NT2/D1 (cell line): ENCODE data around the gene PTPRN2.

Source experiments
- DNase-seq: peaks from one replicate; pipeline ENCODE4 v3.0.0-alpha.2; 2011; ENCODE audit warnings: low read depth, low spot score
- H3K27me3 ChIP-seq: 2 replicates; pipeline ENCODE4 v1.6.0; 2011; ENCODE audit warnings: mild to moderate bottlenecking; ENCODE audit not compliant: insufficient read length, insufficient read depth
- H3K36me3 ChIP-seq: 2 replicates; pipeline ENCODE4 v1.6.1; 2011; ENCODE audit warnings: mild to moderate bottlenecking, low read length, mixed read lengths; ENCODE audit not compliant: insufficient read depth, insufficient read length
- H3K4me1 ChIP-seq: 2 replicates; pipeline ENCODE4 v1.5.1; 2011; ENCODE audit not compliant: insufficient read depth, insufficient read length
- H3K4me3 ChIP-seq: 2 replicates; pipeline ENCODE4 v1.5.1; 2011; ENCODE audit warnings: low read depth; ENCODE audit not compliant: insufficient read length
- H3K9ac ChIP-seq: 2 replicates; pipeline ENCODE4 v1.6.0; 2011; ENCODE audit warnings: low read depth; ENCODE audit not compliant: insufficient read length
- H3K9me3 ChIP-seq: 2 replicates; pipeline ENCODE4 v1.5.1; 2011; ENCODE audit warnings: mild to moderate bottlenecking, low read length; ENCODE audit not compliant: insufficient read depth
- SUZ12 ChIP-seq: IDR thresholded peaks from 2 replicates; pipeline ENCODE4 v1.6.1; 2011; ENCODE audit not compliant: insufficient read length, insufficient read depth; ENCODE audit errors: extremely low read depth
- YY1 ChIP-seq: IDR thresholded peaks from 2 replicates; pipeline ENCODE4 v1.6.1; 2011; ENCODE audit not compliant: insufficient read length, insufficient read depth
- ZNF274 ChIP-seq: IDR thresholded peaks from 2 replicates; pipeline ENCODE4 v1.6.1; 2011; ENCODE audit warnings: mild to moderate bottlenecking, low read depth, low read length

Gene PTPRN2

DNA sequence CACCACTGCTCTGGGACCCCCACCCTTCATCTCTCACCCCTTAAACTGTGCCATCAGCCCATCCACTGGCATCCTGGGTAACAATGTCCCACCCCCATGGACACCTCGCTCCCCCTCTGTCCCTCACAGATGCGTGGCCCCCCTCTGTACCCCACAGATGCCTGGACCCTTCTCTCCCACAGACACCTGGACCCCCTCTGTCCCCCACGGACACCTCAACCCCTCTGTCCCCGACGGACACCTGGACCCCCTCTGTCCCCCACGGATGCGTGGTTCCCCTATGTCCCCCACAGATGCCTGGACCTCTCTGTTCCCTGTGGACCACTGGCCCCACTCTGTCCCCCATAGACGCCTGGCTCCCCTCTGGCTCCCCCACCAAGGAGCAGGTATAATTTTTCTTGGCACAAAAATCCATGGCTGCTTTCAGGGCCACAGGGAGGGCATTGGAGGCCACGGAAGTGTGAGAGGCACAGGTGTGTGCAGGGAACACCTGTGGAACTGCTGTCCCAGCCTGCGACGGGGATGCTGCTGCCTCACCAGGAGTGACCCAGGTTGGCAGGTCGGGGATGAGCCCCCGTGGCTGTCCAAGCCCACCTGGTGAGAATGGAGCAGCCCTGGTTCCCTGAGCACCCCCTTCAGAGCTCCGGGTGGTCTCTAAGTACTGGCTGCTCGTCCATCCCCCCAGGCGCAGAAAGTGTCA lies 193.5 kb downstream of the PTPRN2 start:
- Histone ChIP-seq H3K36me3 (no peaks in the 10 kb centered on the region), H3K4me3 (no peak overlapping the region), H3K27me3 (no peaks in the 10 kb centered on the region), H3K9me3 (peaks cover 13% of the 10 kb centered on the region; the same call in 1 of the 2 replicates), H3K9ac (no peak overlapping the region), H3K4me1 (peaks cover 1% of the 10 kb centered on the region)
- no peak for DNase-seq
- TF ChIP-seq YY1: no peak
- TF ChIP-seq SUZ12: no peak
- no peak for TF ChIP-seq ZNF274

DNA sequence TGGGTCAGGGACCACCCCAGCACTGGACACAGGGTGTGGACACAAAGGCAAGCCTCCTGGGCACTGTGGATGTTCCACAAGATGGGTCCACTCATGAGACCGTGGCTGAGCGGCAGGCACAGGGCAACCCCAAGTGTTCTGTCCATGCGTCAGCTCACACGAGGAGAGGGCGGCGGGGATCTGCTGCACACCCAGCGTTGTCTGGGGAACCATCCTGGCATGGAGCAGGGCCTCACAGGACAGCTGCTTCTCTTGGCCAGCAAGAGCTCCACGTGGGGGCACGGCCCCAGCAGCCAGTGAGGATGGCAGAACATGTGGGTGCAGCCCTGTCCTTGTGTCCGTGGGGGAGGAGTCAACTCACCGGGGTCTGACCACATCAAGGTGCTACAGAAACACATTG lies 195.4 kb downstream of the PTPRN2 start:
- no peaks in the 10 kb centered on the region for H3K27me3 ChIP-seq
- no peaks in the 10 kb centered on the region for H3K36me3 ChIP-seq
- DNase-seq: no peak
- no peaks in the 10 kb centered on the region for H3K9me3 ChIP-seq
- TF ChIP-seq ZNF274: no peak
- TF ChIP-seq SUZ12: no peak
- no peak for TF ChIP-seq YY1
- H3K4me3 ChIP-seq: no peak overlapping the region
- H3K4me1 ChIP-seq: peaks cover 4% of the 10 kb centered on the region
- H3K9ac ChIP-seq: no peak overlapping the region

DNA sequence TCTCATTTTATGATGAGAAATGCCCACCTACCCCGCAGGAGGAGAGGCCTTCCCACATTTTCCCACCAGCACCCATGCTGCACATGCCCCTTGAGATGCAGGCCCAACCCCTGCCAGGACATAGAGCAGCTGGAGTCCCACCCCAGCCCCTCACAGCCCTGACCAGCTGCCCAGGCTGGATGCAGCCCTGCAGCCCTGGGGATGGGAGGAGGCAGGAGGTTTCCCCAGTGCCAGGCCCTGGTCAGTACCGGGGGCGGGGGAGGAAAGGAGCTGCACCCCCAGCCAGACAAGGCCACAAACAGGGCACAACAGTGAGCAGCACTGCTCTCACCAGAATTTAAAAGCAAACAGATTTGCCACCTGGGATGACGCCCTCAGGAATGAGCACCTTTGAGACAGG lies 196.1 kb downstream of the PTPRN2 start:
- H3K4me3 ChIP-seq: no peak overlapping the region
- DNase-seq: no peak
- H3K9ac ChIP-seq: no peak overlapping the region
- no peaks in the 10 kb centered on the region for H3K36me3 ChIP-seq
- H3K4me1 ChIP-seq: peaks cover 9% of the 10 kb centered on the region
- H3K9me3 ChIP-seq: no peaks in the 10 kb centered on the region
- TF ChIP-seq YY1 (no peak), SUZ12 (no peak), ZNF274 (no peak)
- H3K27me3 ChIP-seq: no peaks in the 10 kb centered on the region

DNA sequence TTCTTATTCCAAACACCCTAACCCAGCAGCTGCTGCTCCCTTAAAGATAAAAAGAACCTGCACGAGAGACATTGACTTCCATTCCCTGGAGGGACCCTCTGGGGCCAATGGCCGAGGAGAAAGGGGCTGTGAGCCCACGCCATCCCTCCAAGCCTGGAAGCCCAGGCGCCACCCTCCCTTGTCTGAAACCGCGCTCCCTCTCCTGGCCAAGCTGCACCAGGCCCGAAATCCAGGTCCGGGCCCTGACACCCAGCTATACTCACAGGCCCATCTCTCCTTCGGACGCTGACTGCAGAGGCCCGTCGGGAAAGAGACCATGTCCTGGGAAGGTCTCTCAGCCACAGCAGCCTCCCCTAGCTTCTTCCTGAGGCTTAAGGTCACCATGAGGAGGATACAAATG lies 196.5 kb downstream of the PTPRN2 start:
- Histone ChIP-seq H3K27me3 (no peaks in the 10 kb centered on the region), H3K4me1 (peaks cover 8% of the 10 kb centered on the region), H3K4me3 (no peak overlapping the region), H3K9me3 (no peaks in the 10 kb centered on the region), H3K9ac (no peak overlapping the region), H3K36me3 (no peaks in the 10 kb centered on the region)
- no peak for DNase-seq
- TF ChIP-seq ZNF274: no peak
- no peak for TF ChIP-seq SUZ12
- no peak for TF ChIP-seq YY1

DNA sequence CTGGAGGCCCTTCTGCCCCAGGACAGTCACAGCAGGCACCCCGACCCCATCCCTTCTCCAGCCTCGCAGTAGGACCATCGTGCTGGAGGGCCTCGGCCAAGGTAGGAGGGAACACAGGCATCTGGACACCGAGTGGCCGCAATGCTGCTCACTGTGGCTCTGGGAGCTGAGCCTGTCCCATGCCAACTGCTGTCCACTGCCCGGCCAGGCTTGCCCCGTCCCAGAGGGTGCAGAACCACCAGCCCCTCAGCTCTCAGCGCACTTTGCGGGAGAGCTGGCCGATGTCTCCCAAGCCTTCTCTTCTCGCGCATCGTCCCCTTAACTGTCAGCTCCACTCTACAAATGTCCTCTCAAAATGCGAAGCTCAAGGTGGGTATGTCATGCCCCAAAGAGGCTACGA lies 197.2 kb downstream of the PTPRN2 start:
- peaks cover 8% of the 10 kb centered on the region for H3K4me1 ChIP-seq
- DNase-seq: no peak
- H3K4me3 ChIP-seq: no peak overlapping the region
- H3K9me3 ChIP-seq: no peaks in the 10 kb centered on the region
- H3K36me3 ChIP-seq: no peaks in the 10 kb centered on the region
- no peak overlapping the region for H3K9ac ChIP-seq
- H3K27me3 ChIP-seq: no peaks in the 10 kb centered on the region
- TF ChIP-seq SUZ12 (no peak), YY1 (no peak), ZNF274 (no peak)

DNA sequence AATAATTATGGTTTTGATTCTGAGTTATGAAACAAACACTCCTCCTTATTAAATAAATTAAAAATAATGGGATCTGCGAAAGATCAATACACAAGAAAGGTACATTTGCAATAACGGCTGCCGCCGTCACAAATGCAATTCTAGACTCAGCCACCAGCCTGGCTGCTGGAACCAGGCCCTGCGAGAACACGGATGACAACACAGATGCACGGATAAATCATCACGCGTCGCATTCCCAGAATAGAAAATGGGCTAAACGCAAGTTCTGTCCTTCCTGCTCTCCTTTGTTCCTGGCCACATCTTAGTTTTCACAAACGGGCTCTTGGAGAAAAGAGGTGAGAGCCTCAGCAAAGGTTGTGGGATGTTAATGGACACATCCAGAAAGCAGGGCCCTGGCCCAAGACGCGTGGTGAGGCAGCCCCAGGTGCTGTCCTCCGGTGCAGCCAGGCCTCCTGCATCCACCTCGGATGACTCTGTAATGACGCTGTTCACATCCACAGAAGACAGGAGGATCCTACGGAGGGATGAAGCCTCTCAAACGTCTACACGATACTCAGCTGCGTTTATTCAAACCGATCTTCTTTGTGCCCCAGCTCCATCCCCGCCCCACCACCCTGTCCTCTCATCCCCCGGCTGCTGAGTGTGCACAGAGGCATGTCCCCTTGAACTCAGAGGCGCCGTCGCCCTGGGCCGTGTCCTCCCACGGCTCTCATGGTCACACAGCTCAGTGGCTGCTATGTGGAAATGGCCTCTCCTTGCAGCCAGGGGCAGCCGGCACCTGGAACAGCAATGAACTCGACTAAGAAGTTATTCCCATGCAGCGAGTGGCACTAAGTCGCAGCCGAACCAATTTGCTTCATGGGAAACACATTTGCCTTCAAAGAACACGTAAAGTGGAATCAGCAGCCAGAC lies 197.9 kb downstream of the PTPRN2 start:
- TF ChIP-seq ZNF274: no peak
- TF ChIP-seq SUZ12: no peak
- no peak for TF ChIP-seq YY1
- no peaks in the 10 kb centered on the region for H3K27me3 ChIP-seq
- no peak overlapping the region for H3K9ac ChIP-seq
- H3K4me3 ChIP-seq: no peak overlapping the region
- H3K4me1 ChIP-seq: peaks cover 8% of the 10 kb centered on the region
- no peaks in the 10 kb centered on the region for H3K9me3 ChIP-seq
- H3K36me3 ChIP-seq: no peaks in the 10 kb centered on the region
- no peak for DNase-seq

DNA sequence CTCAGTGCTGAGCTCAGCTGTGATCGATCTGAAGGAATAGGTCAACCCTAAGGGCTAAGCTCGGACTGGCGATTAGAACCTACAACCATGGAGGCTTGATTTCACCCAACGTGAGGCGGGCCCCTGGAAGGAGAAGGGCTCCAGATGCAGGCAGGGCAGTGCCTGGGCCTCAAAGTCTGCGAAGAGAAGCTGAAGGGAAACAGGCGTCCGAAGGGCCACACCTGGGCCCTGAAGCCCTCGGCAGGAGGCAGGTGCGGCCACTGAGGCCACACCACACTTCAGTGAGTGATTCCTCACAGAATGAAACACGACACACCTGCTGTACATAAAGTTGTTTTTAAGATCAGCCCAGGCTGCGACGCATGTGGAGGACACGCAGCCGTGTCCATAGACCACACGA lies 198.7 kb downstream of the PTPRN2 start:
- DNase-seq: no peak
- no peaks in the 10 kb centered on the region for H3K36me3 ChIP-seq
- no peaks in the 10 kb centered on the region for H3K27me3 ChIP-seq
- no peaks in the 10 kb centered on the region for H3K9me3 ChIP-seq
- TF ChIP-seq SUZ12 (no peak), ZNF274 (no peak), YY1 (no peak)
- H3K4me1 ChIP-seq: peaks cover 8% of the 10 kb centered on the region
- no peak overlapping the region for H3K4me3 ChIP-seq
- H3K9ac ChIP-seq: no peak overlapping the region
